Stimulated activated CD4-positive, alpha-beta T cell treated with anti-CD3 and anti-CD28 coated beads, Interleukin-12 subunit alpha, Interleukin-12 subunit beta, amount 100 ng/mL, for 4 hours (primary cell): ENCODE measurements around the gene SIX1.

Experiments
- DNase-seq: peaks from one replicate; pipeline ENCODE4 v3.0.0-alpha.2; 2020

SIX1 gene

DNA sequence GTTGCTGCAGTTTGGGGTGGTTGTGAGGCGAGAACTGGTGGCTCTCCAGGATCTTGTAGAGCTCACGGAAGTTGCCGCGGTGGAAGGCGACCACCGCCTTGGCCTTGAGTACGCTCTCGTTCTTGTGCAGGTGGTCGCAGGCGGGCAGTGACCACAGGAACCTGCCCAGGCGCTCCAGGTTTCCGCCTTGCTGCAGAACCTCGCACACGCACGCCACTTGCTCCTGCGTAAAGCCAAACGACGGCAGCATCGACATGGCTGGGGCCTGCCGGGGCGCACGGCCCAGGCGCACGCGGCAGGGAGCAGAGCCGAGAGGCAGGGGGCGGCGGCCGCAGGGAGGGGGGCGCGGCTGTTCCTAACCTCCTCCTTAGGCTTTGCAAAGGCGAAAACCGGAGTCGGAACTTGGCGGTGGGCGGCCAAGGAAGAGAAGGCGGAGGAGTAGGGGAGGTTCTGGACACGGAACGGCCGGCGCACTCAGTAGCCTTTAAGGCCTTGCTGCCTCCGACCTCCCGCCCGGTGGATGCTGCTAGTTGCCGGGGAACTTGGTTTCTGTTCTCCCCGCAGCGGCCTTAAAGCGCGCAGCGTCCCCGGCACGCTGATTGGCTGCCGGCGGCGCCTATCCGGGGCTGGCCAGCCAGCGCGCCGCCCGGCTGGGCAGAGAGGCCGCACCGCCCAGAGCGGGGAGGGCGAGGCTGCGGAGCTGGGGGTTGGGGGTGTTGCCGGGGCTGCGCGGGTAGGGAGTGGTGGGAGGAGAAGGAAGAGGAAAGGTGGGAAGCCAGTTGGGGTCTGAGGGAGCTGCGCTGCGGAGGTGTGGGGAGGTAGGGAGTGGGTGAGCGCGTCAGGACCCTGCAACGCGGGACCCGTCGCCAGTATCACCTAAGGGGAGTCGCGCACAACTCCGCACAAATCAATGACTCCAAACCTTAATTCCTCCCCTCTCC lies at the start of gene SIX1:
Gene SIX1 (minus strand): TSS at position 544 of the 941 bp plus-strand sequence. CDS start 288 bp downstream, at position 256.
- DNase-seq: no peak

DNA sequence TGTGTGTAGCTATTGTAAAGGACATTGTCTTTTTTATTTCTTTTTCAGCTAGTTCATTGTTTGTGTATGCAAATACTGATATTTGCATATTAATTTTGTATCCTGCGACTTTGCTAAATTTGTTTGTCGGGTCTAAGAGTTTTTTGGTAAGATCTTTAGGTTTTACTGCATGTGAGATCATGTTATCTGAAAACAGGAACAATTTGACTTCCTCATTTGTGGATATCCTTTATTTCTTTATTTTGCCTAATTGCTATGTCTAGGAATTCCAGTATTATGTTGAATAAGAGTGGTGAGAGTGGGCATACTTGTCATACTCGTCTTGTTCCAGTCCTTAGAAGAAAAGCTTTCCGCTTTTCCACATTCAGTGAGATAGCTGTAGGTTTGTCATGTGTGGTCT lies 46.0 kb upstream of the SIX1 start:
- no peak for DNase-seq

DNA sequence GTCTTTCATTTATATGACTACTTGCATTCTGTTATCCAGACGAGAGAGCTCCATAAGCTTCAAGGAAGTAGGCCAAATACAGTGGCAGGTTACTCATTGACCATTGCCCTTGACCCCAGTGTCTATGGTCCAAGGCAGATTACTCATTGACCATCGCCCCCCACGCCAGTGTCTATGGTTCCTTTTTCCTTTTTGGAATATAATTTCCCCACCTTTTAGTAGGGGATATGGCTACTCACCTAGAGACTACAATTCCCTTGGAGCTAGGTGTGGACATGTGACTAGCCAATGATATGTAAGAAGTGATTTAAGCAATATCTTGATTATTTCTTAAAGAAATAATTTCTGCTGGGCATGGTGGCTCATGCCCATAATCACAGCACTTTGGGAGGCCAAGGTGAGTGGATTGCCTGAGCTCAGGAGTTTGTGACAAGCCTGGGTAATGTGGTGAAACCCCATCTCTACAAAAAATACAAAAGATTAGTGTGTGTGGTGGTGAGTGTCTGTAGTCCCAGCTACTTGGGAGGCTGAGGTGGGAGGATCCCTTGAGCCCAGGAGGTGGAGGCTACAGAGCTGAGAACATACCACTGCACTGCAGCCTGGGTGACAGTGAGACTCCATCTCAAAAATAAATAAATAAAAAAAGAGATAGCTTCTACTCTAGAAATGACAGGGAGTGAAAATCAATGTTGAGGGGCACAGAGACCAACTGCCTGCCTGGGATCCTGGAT lies 42.3 kb upstream of the SIX1 start:
- DNase-seq: no peak

DNA sequence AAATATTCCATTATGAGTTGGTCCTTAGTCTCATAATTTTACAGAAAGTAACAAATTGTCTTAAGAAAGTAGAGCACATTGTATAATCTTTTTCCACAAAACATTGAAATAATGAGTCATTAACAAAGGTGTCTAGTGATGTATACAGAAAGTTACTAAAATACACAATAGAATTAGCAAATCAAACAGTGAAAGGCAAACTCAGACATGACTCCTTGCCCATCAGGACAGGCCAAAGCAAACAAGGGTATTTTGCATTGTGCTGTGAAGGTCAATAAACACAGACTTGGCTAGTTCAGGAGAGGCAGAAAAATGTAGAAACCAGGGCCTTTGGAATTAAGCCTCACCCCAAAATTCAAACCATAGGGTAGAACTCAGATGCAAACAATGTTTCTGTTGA lies 37.6 kb upstream of the SIX1 start:
- no peak for DNase-seq

DNA sequence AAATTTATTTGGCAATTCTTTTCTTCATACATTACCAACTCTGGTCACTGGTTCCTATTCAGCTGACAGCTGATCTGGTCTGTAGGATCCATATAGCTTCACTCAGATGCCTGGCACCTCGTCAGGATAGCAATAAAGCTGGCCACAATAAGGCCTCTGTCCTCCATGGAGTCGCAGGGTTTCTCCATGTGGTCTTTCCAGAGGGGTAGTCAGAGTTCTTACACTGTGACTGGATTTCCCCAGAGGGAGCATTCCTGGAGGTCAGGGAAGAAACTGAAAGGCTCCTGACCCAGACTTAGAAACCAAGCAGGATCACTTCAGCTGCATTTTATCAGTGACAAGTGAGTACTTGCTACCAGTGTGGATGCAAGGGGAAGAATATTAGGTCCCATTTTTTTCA lies 34.9 kb upstream of the SIX1 start:
- DNase-seq: no peak

DNA sequence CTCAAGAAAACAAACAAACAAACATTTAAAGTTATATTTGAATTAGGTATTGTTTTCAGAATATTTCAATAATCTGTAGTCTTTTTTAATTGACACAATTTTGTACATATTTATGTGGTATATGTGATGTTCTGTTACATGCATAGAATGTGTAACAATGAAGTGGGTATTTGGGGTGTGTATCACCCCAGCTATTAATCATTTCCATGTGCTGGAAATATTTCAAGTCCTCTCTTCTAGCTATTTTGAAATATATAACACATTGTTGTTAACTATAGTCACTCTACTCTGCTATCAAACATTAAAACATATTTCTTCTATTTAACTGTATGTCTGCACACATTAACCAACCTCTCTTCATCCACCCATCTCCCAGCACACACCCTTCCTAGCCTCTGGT lies 32.0 kb upstream of the SIX1 start:
- DNase-seq: no peak

DNA sequence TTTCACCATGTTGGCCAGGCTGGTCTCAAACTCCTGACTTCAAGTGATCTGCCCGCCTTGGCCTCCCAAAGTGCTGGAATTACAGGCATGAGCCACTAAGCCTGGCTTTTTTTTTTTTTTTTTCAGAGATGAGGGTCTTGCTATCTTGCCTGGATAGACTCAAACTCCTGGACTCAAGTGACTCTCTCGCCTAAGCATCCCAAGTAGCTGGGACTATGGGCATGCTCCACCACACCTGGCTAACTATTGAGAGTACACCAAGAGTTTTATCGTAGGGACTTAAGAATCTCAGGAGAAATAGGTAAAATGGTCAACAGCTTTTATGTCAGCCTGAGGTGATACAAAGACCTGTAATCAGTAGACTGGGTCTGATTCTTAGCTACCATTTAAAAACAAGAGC lies 31.2 kb upstream of the SIX1 start:
- DNase-seq: no peak

DNA sequence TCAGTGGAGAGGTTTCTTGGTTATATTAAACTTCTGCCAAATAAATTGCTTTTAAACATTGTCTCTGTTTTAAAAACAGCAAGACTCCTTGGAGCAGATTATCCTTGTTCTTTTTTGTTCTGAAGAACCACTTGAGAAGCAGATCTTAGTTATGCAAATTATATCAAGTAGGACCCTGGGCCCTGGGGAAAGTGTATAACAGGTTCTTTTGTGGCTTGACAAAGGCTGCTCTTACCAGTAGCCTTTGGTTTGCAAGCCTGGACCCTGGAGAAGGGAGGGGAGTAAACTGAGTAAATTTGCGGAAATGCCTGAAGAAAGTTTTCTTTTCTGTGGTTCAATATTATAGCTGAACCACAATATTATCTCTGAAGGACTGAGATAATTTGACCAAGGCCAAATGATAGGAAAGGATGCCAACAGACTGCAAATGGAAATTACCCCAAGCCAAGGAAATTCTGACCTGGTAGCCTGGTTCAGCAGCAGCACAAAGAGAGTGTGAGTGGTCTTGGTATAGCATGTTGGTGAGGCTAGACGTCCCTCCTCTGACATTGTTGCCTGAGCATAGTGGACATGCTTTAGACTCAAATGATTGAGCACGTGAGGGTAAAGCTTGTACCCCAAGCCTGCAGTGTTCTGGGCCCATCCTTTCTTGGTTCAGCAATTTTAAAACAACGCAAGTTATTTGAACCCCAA lies 30.4 kb upstream of the SIX1 start:
- DNase-seq: no peak

DNA sequence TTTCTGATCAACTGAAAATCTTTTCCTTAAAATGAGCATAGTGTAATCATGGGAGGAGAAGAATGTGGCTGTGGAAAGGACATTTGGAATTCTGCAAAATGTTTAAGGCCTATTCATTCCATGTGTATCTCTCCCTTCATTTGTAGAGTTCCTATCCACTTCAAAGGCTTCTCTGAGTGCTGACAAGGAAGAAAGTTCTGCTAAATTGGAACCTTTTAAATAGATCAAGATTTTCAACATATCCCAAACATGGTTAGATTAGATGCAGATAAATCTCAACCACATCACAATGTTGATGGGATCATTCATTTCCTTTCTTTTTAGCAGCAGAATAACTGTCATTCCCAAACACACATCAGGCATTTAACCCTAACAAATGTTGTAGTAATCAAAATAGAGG lies 28.4 kb upstream of the SIX1 start:
- no peak for DNase-seq

DNA sequence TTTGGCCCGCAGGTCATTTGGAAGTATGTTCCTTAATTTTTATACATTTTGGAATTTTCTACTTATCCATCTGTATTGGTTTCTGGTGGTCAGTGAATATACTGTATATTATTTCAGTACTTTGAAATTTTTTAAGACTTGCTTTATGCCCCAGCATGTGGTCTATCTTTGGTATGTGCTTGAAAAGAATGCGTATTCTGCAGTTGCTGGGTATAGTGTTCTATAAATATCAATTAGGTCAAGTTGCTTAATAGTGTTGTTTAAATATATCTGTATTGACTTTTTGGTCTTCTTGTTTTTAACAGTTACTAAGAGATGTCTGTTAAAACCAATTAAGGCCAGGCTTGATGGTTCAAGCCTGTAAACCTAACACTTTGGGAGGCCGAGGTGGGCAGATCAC lies 21.7 kb upstream of the SIX1 start:
- no peak for DNase-seq

DNA sequence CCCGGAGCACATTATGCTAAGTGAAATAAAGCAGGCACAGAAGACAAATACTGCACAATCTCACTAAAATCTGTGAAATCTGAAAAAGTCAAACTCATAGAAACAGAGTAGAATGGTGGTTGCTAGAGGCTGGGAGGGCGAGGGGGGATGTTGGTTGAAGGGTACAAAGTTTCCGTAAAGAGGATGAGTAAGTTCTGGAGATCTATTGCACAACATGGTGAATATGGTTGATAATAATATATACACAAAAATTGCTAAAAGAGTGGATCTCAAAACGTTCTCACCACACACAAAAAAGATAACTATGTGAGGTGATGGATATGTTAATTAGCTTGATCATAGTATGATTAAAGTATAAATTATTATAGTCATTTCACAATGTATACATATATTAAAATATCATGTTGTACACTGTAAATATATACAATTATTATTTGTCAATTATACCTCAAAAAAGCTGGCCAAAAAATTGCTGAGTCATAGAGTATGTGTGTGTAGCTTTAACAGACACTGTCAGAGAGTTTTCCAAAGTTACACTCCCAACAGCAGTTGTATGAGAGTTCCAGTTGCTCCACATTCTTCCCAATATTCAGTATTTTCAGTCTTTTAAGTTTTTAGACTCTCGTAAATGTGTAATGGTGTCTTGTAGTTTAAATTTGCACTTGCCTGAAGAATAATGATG lies 19.3 kb upstream of the SIX1 start:
- no peak for DNase-seq

DNA sequence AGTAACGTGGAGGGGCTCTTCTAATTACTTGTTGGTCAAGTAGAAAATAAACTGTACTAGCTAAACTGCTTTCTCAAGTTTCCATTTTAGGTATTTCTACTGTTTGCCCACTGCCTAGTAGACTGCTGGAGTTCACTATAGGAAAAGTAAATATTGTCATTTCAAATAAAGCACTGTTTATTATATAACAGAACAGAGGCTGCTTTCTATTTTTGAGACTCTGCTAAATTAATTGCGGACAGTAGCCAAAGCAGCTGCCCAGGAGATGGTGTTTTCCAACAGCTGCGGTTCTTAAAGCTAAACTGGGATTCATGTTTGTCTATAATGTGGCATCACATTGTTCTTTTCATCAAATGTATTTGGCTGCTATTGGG lies 15.9 kb upstream of the SIX1 start:
- DNase-seq: no peak

DNA sequence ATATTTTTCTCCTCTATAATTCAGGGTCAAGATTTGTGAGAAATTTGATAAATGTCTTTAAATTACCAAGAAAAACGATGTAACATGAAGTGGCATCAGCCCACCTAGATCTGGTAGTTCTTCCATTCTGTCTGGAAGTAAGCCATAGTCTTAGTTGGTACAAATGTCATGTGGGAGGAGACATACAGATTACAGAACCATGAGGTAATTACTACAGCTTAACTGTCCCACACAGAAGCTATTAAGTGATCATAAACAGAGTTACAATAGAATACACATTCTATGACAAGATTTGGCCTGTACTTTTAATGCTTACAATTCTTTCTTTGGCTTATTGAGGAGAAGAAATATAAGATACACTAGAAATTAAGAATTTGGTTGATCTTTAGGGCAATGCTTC lies 13.7 kb upstream of the SIX1 start:
- DNase-seq: no peak

DNA sequence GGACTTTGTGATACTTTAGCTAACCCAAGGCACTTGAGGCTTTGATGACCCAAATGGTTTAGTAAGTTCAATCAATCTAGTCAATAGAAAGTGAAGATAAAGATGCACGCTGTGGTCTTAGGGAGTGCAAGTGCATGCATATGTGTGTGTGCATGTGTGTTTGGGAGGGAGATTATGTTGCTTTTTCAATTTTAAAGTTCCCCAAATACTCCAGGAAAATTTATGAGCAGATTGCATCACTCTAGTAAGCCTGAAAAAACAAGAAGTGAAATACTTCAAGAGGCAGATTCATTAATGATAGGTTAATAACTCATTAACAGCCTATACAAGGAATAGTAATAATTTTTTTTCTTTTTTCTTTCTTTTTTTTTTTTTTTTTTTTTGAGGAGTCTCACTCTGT lies 12.4 kb upstream of the SIX1 start:
- no peak for DNase-seq

DNA sequence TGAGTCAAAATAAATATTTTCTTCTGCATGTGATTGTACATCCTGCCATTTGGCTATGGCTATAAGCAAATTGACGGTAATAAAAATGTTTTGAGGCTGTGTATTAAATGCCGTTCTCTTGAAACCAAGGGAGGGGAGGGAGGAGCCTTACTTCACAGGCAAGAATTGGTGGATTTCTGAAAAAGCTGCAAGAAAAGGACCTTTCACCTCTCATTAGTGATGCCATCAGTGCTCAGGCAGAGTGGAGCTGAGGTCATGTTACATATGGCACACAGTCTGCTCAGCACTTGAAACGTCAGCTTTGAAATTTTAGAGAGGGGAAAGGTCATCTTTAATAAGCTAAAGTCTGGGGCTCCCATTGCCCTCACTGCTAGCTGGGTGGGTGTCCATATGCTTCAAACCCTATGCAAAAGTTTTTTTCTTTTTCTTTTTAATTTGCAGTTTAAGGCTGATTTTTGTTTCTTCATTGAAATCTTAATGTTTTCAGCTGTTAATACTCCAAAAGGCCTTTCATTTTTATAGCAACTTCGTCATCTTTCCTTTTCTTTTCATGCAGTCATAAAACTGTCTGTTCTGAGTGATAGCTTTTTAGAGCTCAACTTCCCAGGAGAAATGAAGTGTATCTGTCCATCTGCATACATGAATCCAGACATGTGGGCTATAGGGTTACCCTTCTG lies 9.8 kb upstream of the SIX1 start:
- DNase-seq: no peak

DNA sequence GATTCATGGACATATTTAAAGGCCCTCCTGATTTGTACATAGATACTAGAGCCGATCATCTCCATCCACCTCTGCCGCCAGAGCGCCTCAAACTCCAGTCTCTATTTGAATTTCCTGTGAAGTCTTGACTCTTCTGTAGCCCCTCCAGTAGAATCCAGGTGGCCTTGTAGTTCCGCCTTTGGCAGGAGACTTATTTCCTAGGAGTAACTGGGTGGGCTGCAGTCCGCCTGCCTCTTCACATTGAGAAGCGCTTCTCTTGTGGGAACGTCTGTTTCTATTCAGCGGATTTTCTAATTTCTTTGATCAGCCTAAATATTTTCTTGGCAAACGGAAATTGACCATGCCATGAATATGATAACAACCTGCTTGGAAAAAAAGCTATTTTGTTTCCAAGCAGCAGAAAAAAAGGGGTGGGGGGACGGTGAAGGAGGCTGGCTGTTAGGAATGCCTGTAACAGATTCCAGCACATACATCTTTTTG lies 9.0 kb upstream of the SIX1 start:
- DNase-seq: no peak

DNA sequence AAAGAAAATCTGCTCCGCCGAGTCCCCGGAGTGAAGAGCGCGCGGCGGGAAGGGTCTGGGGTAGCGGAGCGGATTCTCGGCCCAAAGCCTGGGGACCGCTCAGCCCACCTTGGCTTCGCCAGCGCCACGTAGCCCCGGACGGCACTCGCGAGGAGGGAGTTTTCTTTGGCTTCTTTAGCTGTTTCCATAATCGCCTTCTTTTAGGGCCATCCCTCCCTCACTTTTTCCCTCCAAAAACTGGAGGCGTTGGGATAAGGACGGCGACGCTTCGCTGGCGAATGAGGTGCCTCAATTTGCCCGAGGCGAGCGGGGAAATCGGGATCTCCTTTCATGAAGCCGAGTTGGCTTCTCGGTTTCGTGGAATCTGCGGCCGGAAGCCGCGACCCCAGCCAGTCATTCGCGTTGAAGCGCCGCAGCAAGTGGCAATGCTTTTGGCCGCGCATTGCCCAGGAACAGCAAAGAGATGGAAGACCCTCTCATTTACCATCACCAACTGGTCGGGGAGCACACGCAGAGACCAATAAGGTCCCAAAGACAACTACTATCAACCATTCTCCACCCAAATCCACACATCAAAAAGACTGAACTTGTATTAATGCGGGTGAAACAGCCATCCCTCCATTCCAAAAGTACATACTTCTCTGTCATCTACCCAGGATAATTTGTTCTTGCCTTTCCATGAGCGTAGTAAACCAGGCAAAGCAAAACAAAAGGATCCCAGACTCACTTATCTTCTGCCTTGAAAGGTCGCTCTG lies 8.4 kb upstream of the SIX1 start:
- no peak for DNase-seq

DNA sequence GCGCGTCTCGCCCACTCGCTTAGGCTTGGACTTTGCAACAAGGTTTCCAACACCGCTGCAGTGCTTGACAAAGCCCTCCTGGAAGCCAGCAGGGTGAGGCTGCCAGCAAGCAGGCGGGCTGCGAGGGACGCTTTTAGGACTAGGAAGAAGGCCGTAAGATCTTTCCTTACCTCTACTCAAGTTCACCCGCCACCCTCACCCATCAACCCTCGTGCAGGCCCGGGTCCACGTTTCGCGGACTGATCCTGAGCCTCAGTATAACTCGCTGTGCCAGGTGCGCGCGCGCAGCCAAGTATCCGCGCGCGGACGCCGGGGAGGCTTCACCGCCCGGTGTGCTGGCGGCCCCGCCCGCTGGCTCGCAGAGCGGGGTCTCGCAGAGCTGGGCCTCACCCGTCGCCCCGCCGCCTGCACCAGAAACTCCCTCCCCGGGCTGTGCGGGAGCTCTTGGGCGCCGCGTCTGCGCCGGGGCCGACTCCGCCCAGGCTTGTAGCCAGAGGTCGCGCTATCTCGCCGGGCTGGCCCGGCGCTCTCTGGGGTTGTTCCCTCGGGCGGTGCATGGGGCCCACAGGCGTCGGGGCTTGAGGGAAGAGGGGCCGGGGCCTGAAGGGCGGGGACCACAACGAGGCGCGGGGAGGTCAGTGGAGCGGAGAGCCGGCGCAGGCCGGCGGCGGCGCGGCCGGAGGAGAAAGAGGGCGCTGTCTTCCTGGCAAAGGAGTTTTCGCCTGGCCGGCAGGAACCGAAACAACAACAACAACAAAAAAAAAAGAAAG lies 7.6 kb upstream of the SIX1 start:
- no peak for DNase-seq

DNA sequence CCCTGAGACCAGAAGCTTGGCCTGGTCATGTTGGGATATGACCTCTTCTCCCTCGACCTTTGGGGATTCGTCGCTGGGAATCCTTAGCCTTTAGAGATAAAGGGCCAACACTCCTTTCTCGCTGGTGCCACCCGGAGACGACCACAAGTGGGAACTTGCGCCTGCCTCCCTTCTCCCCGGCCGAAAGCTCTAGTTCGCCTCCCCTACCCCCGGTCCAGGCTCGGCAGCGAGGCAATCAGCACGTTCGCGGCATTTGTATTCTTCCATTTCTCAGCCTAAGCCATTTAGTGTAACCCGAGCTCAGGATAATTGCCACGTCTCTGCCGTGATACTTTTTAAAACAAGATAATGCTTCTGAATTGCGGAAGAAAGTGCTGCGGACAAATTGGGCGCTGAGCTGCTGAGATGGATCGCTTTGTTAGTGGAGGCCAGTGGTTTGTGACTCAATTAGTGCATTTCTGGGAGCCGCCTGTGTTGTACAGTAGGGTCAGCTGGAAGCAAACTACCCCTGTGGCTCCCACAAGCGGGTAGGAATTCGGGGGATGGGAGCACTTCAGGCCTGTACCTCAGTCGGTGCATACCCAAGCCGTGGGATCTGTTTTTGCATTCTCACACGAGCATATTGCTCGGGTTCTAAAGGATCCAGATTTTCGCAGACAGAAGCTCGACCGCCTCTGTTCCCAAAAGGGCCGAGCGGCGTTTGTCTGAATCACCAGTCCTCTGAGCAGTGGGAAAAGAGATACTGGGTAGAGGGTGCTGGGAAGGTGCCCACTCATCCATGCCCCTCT lies 6.8 kb upstream of the SIX1 start:
- no peak for DNase-seq
